Muscle of back (tissue), 11 donors: ENCODE results near the gene FYB1. TPM values are rescaled to one million over a fixed set of nuclear protein-coding genes. Genes with fewer than 3 reads are reported as not detected.

ENCODE experiments used
- DNase-seq, 3 donors: peaks; one replicate each; pipeline versions ENCODE4 v3.0.0 to v3.0.0-alpha.2; 2013
- polyA plus RNA-seq, 10 donors: library from polyadenylated mRNA; unstranded; fragments of 120-200 nt; gene quantifications; one replicate each; pipeline ENCODE4 v1.2.1, GENCODE V29; 2013; ENCODE audit not compliant: insufficient read length in 10 of 10

FYB1 gene
- polyA plus RNA-seq, 10 donors: 1.9 to 17.6 (median 2.8) TPM

DNA sequence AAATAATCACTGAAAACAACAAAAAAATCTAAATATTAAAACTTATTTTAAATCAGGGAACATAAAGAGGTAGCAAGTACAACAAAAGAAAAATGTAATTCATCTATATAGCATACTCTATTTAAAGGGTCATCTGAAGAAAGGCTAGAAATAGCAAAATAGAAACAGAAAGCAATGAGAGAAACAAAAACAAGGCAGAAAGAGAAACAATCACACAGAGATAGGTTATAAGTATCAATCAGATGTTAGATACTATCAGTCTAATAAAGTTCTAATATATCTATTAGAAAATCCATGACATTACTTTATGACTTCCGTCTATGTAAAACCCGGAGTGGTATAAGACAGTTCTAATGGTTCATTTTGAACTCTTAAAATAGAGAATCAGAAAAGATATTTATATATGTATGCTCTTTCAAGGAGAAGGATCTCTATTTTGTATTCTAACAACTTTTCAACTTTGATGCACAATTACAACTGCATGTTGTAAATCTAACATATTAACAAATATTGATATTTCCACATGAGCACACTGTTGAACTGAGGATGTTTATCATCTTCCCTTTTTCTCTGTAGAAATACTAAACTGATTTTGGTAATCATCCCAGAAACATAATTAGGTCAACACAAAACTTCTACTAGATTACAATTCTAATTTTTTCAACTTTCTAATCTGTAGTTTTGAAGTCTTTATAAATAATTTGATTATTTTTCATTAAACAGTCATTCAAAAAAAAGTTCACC lies 161.0 kb downstream of the FYB1 start:
- DNase-seq: no peak

- DNase-seq: no peak
Observed at GRCh38 chr5:39057734-39058133, 161.6 kb downstream of the FYB1 start.

DNA sequence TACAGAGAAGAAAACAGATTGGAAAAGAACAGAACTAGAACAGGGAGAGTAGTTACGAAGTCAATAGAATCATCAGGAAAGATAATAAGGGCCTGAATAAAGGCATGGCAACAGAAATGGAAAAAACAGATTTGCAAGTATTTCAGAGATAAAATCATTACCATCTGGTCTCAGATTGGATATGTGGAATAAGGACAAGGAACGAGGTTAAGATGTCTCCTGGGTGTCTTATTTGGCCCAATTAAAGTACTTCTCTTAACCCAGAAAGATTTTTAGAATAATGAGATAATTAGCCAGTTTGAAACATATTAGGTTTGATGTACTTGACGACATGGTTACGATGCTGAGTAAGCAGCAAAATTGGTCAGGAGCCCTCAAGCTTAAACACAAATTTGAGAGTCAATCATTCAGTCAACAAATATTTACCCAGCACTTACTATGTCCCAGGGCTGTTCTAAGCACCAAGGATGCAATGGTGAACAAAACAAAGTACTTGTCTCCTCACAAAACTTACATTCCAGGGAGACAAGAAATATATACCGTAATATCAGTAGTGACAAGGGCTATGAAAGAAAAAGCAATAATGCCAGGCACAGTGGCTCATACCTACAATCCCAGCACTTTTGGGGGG lies 163.5 kb downstream of the FYB1 start:
- DNase-seq: peak in 1 of 3 donors; percentile 45

Other genes starting within 250 kb of the FYB1 start
- gene RICTOR, start 145.2 kb downstream of the FYB1 start, polyA plus RNA-seq: 10 to 100 TPM; 12.2 to 22.3 (median 17.8) TPM
- under 1 TPM; 0.20 to 0.53 (median 0.43) TPM for gene C9, start 144.9 kb upstream of the FYB1 start, polyA plus RNA-seq
- 100 to 1,000 TPM in 9 of 10 donors, 10 to 100 TPM in 1; 93.1 to 139 (median 110) TPM for gene DAB2, start 205.4 kb upstream of the FYB1 start, polyA plus RNA-seq